H9 (cell line): ENCODE data around the gene TTLL3. TPM values are rescaled to one million over a fixed set of nuclear protein-coding genes. Genes with fewer than 3 reads are reported as not detected.

ENCODE experiments used
- DNase-seq: peaks from one replicate; pipeline ENCODE4 v3.0.0-alpha.2; 2017
- H2AFZ ChIP-seq: one replicate; pipeline ENCODE4 v1.6.1; 2013; ENCODE audit warnings: mild to moderate bottlenecking, low read length, control low read depth, moderate library complexity
- H2AK5ac ChIP-seq: 2 replicates; pipeline ENCODE4 v1.6.1; 2013; ENCODE audit warnings: low read length, control low read depth, mixed read lengths; ENCODE audit not compliant: insufficient read length
- H2BK120ac ChIP-seq: one replicate; pipeline ENCODE4 v1.6.1; 2013; ENCODE audit warnings: low read depth, mild to moderate bottlenecking, low read length, control low read depth, inconsistent platforms; ENCODE audit not compliant: poor library complexity, severe bottlenecking
- H2BK12ac ChIP-seq: 2 replicates; pipeline ENCODE4 v1.6.1; 2013; ENCODE audit warnings: low read length, control low read depth, mixed read lengths, low read depth; ENCODE audit not compliant: insufficient read length
- H2BK15ac ChIP-seq: 2 replicates; pipeline ENCODE4 v1.6.1; 2013; ENCODE audit warnings: low read depth, low read length, control low read depth
- H2BK20ac ChIP-seq: one replicate; pipeline ENCODE4 v1.6.1; 2013; ENCODE audit warnings: low read depth, mild to moderate bottlenecking, low read length, control low read depth, inconsistent platforms; ENCODE audit not compliant: poor library complexity, severe bottlenecking
- H2BK5ac ChIP-seq: 2 replicates; pipeline ENCODE4 v1.6.1; 2013; ENCODE audit warnings: low read length, control low read depth, mixed read lengths; ENCODE audit not compliant: insufficient read length
- H3K14ac ChIP-seq: 2 replicates; pipeline ENCODE4 v1.6.1; 2013; ENCODE audit warnings: low read length, control low read depth; ENCODE audit not compliant: insufficient read depth
- H3K18ac ChIP-seq: 2 replicates; pipeline ENCODE4 v1.6.1; 2013; ENCODE audit warnings: low read depth, mild to moderate bottlenecking, mixed read lengths, low read length, control low read depth; ENCODE audit not compliant: insufficient read length
- H3K23ac ChIP-seq: 2 replicates; pipeline ENCODE4 v1.6.1; 2013; ENCODE audit warnings: low read length, control low read depth, mixed read lengths, low read depth; ENCODE audit not compliant: insufficient read length
- H3K23me2 ChIP-seq: 2 replicates; pipeline ENCODE4 v1.6.1; 2013; ENCODE audit warnings: low read depth, mild to moderate bottlenecking, mixed read lengths, low read length, control low read depth; ENCODE audit not compliant: insufficient read length, poor library complexity, severe bottlenecking
- H3K27ac ChIP-seq: 2 replicates; pipeline ENCODE4 v1.5.1; 2013; ENCODE audit warnings: low read length, control low read depth, mixed read lengths, low read depth; ENCODE audit not compliant: insufficient read length
- H3K27me3 ChIP-seq: 2 replicates; pipeline ENCODE4 v1.6.1; 2013; ENCODE audit warnings: low read length, control low read depth, inconsistent platforms; ENCODE audit not compliant: insufficient read depth
- H3K4ac ChIP-seq: 2 replicates; pipeline ENCODE4 v1.6.1; 2013; ENCODE audit warnings: low read depth, mild to moderate bottlenecking, control low read depth, inconsistent platforms, low read length, moderate library complexity
- H3K4me1 ChIP-seq: 2 replicates; pipeline ENCODE4 v1.6.1; 2013; ENCODE audit warnings: low read length, control low read depth, inconsistent platforms; ENCODE audit not compliant: insufficient read depth
- H3K4me2 ChIP-seq: 2 replicates; pipeline ENCODE4 v1.6.1; 2013; ENCODE audit warnings: low read length, control low read depth, mixed read lengths; ENCODE audit not compliant: insufficient read length, insufficient read depth
- H3K56ac ChIP-seq: 2 replicates; pipeline ENCODE4 v1.6.1; 2013; ENCODE audit warnings: low read depth, mild to moderate bottlenecking, mixed read lengths, low read length, control low read depth; ENCODE audit not compliant: insufficient read length
- H3K79me1 ChIP-seq: 2 replicates; pipeline ENCODE4 v1.6.1; 2013; ENCODE audit warnings: low read depth, mild to moderate bottlenecking, moderate library complexity, low read length, control low read depth, inconsistent platforms; ENCODE audit not compliant: insufficient read depth, poor library complexity, severe bottlenecking
- H3K79me2 ChIP-seq: 2 replicates; pipeline ENCODE4 v1.6.1; 2013; ENCODE audit warnings: low read length, control low read depth, inconsistent platforms; ENCODE audit not compliant: insufficient read depth
- H3K9ac ChIP-seq: 2 replicates; pipeline ENCODE4 v1.6.1; 2013; ENCODE audit warnings: low read length, control low read depth, mixed read lengths; ENCODE audit not compliant: insufficient read length; ENCODE audit errors: extremely low read depth
- H3K9me3 ChIP-seq: one replicate; pipeline ENCODE4 v1.6.1; 2013; ENCODE audit warnings: low read depth, low read length, inconsistent platforms; ENCODE audit not compliant: control insufficient read depth
- H3T11ph ChIP-seq: one replicate; pipeline ENCODE4 v1.6.1; 2013; ENCODE audit warnings: mild to moderate bottlenecking, low read length, control low read depth, inconsistent platforms
- H4K20me1 ChIP-seq: one replicate; pipeline ENCODE4 v1.6.1; 2013; ENCODE audit not compliant: control insufficient read depth, insufficient read length, insufficient read depth
- H4K5ac ChIP-seq: 2 replicates; pipeline ENCODE4 v1.6.1; 2013; ENCODE audit warnings: low read depth, mild to moderate bottlenecking, mixed read lengths, low read length, control low read depth; ENCODE audit not compliant: insufficient read length
- H4K8ac ChIP-seq: replicated peaks from 2 replicates; pipeline ENCODE4 v1.6.1; 2013; ENCODE audit warnings: low read length, control low read depth, mixed read lengths, low read depth; ENCODE audit not compliant: insufficient read length
- H4K91ac ChIP-seq: 2 replicates; pipeline ENCODE4 v1.6.1; 2013; ENCODE audit warnings: low read depth, mild to moderate bottlenecking, moderate library complexity, mixed read lengths, low read length, control low read depth; ENCODE audit not compliant: insufficient read length
- H3K27ac Mint-ChIP-seq, 3 experiments: 2 replicates in 2 of 3; 3 replicates in 1 of 3; pipeline ENCODE4 v1.8.0; 2020 to 2021; ENCODE audit warnings: mixed read lengths in 3 of 3, mild to moderate bottlenecking in 1 of 3, moderate library complexity in 1 of 3
- H3K27me3 Mint-ChIP-seq: 2 replicates; pipeline ENCODE4 v1.8.0; 2021; ENCODE audit warnings: low read depth, mild to moderate bottlenecking, moderate library complexity, mixed read lengths
- H3K36me3 Mint-ChIP-seq, 3 experiments: 2 replicates in 2 of 3; 3 replicates in 1 of 3; pipeline ENCODE4 v1.8.0; 2020 to 2021; ENCODE audit warnings: low read depth in 3 of 3, mixed read lengths in 3 of 3; ENCODE audit not compliant: insufficient read depth in 1 of 3
- H3K4me1 Mint-ChIP-seq, 2 experiments: 2 replicates each; pipeline ENCODE4 v1.8.0; 2020; ENCODE audit warnings: mixed read lengths in 2 of 2
- H3K4me3 Mint-ChIP-seq, 2 experiments: 2 replicates in 1 of 2; 3 replicates in 1 of 2; pipeline ENCODE4 v1.8.0; 2020 to 2021; ENCODE audit warnings: mild to moderate bottlenecking in 2 of 2, mixed read lengths in 2 of 2, moderate library complexity in 1 of 2
- H3K9me3 Mint-ChIP-seq, 2 experiments: 2 replicates in 1 of 2; 3 replicates in 1 of 2; pipeline ENCODE4 v1.8.0; 2020; ENCODE audit warnings: mild to moderate bottlenecking in 2 of 2, mixed read lengths in 2 of 2, moderate library complexity in 1 of 2
- CTCF ChIP-seq: fragments of 200-600 bp; sonication (generic); conservative IDR thresholded peaks from 3 replicates; pipeline ENCODE4 v1.8.0; 2021; ENCODE audit warnings: antibody characterized with exemption, mild to moderate bottlenecking
- WGBS: extraction: QIAGEN DNeasy Blood & Tissue Kit; methylation state at CpG from one replicate; pipeline ENCODE4 v1.1.7; 2013; ENCODE audit warnings: missing lambda C conversion rate, low lambda C conversion rate, mixed read lengths; ENCODE audit not compliant: insufficient read length; ENCODE audit errors: extremely low coverage; 5-methylcytosine and 5-hydroxymethylcytosine counted together
- total RNA-seq: library from RNA; stranded (reverse); gene quantifications from 2 replicates; pipeline ENCODE4 v1.2.1, GENCODE V29; 2021

TTLL3 gene
- total RNA-seq, 1 experiment from 2014 or later = 14.4 TPM

GRCh38 chr3:9820946-9821345 is 10.9 kb downstream of the TTLL3 start:
- peak; percentile 67 for TF ChIP-seq CTCF
- Mint-ChIP-seq H3K27ac (no peak overlapping the region; a peak in 1 of 7 replicates), H3K27me3 (peaks cover 4% of the 10 kb centered on the region), H3K4me3 (no peak overlapping the region), H3K4me1 (peaks cover 14 to 18% of the 10 kb centered on the region in 2 experiments), H3K36me3 (no peaks in the 10 kb centered on the region; a peak in 1 of 7 replicates), H3K9me3 (no peaks in the 10 kb centered on the region)
- Histone ChIP-seq H3K27ac (no peak overlapping the region), H4K5ac (no peak overlapping the region), H2BK12ac (no peak overlapping the region), H3K23ac (no peak overlapping the region), H3K79me2 (no peaks in the 10 kb centered on the region), H3K4me1 (no peaks in the 10 kb centered on the region), H2BK20ac (no peak overlapping the region), H3K79me1 (no peaks in the 10 kb centered on the region), H3K27me3 (no peaks in the 10 kb centered on the region), H3K56ac (no peak overlapping the region), H2BK120ac (no peak overlapping the region), H3K23me2 (no peaks in the 10 kb centered on the region), H4K20me1 (no peaks in the 10 kb centered on the region), H3K9ac (no peak overlapping the region), H4K8ac (no peak overlapping the region), H3K4ac (no peak overlapping the region), H2BK5ac (no peak overlapping the region), H3K18ac (no peak overlapping the region), H2AK5ac (no peak overlapping the region), H3K14ac (no peak overlapping the region), H2AFZ (no peak overlapping the region), H4K91ac (no peak overlapping the region), H2BK15ac (no peak overlapping the region), H3K9me3 (no peaks in the 10 kb centered on the region), H3T11ph (no peak overlapping the region), H3K4me2 (no peak overlapping the region)
- peak; percentile 55 for DNase-seq
- WGBS = no CpG with 5 or more reads among the region's 2 CpGs
